ENCODE results near the gene POLR1A.
"Not testable (repeated sequence)": the region's sequence is repeated elsewhere in the genome, so short reads cannot be mapped to it uniquely, and the experiment has no call there.

Gene POLR1A

DNA sequence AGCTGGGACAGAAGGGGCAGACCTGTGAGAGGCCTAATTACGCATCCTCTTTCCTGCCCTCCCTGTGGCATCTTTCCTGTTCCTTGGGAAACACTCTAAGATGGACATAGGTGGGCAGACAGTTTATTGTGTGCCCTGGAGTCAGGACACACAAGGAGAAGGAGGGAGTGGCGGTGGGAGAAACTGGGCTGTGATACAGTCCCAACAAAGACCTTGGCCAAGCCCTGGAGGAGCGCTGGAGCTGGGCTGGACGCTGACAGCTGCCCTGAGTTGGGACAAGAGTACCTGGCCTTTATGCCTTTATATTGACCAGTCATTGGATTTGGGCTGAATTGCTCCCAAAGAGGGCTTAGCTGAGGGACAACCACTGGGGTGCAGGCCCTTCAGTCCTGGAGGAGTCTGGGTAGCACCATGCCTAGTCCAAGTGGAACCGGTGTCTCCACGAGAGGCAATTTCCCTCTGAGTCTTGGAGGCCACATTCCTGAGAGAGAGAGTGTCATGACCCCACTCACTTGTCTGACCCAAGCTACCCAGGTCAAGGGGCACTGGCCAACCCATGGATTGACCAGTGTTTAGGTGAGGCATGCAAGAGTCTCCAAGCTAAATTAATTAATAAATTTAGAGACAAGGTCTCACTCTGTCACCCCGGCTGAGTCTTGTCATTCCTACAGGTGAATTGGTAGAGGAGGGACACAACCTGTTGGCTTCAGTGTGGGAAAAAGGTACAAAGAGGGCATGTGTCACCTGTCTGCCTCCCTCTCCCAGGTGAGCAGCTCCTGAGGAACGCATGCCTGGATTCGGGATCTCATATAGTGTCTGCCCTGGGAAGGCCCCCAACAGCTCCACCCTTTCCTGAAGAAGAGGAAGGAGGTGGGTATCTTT, 109.8 kb downstream of the POLR1A start:
- DNase-seq: no peak

DNA sequence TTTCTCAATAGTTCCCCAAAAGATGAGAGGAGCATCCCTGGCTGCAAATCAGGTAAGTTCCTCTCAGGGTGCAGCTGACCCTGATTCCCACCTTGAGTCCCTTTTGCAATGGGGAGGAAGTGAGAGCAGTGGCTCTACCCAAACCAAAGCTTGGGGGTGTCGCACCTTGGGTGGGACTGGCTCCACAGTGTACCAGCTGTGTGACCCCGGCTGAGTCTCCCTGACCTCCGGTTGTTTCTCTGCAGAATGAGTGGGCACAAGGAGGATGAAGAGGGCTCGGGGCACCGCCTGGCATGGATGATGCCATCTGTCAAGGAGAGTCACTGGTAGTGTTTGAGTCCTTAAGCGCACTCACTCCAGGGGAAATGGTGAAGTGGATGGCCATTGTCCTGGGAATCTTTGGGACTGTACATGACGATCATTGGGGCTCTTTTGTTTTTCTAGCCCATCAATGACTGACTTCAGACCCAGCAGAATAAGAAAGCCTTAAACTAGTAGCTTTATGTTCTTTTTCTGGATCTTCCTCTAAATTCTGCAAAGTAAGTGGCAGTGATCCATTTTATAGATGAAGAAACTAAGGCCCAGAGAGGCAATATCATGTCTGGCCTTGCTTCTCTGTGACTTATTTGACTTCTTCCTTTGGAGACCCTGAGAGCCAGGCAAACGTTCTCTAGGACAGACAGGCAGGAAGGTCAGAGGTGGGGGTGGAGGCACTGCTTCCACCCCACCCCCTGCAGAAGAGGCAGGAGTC, 110.6 kb downstream of the POLR1A start:
- DNase-seq: no peak

DNA sequence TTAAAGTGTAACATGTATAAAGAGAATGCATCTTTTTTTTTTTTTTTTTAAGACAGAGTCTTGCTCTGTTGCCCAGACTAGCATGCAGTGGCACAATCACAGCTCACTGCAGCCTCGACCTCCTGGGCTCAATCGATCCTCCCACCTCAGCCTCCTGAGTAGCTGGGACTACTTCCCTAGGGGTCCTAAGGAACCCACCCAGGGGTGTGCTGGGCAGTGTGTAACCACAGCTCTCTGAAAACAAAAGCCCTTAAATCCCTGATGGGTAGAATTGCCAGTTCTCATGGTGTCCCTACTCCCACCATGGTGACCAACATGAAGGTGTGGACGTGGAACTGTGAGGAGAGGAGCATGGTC, 111.3 kb downstream of the POLR1A start:
- no peak for DNase-seq

DNA sequence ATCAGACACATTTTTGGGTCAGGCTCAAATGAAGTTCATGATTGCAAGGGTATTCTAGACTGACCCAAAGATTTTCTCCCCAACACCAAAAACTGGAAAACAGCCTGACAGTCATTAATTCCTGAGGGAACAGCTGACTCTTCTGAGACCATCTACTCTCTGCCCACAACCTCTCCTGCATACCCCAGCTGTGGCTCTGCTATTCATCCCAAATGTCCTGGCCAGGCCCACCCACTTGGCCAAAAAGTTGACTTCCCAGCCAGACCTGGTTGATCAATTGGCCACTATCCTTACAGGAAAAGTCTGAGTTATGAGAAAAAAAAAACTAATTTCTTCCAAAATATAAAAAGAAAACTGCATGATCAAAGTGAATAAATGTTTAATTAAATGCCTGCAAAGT, 113.1 kb downstream of the POLR1A start:
- DNase-seq: no peak

DNA sequence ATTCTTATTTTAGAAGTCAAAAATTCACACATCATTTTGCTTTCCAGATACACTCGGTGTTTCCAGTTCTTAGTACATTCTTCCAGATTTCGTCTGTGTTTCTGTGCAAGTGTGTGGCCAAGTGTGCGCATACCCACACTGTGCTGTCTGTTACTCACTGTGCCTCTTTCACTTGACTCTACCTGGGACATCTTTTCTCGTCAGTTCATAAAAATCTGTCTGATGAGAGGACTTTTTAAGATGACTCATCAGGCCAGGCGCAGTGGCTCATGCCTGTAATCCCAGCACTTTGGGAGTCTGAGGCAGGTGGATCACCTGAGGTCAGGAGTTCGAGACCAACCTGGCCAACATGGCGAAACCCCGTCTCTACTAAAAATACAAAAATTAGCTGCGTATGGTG, 113.6 kb downstream of the POLR1A start:
- not testable (repeated sequence) for DNase-seq

DNA sequence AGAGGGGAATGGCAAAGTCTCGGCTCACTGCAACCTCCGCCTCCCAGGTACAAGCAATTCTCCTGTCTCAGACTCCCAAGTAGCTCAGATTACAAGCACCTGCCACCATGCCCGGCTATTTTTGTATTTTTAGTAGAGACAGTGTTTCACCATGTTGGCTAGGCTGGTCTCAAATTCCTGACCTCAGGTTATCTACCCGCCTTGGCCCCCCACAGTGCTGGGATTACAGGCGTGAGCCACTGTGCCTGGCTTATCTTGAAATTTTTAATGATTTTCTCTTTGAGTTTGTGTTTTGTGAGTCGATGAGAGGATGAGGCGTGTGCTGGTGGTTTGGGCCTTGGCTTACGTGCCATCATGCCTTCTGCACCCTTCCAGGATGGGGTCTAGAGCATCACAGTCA, 115.6 kb downstream of the POLR1A start:
- DNase-seq: no peak

DNA sequence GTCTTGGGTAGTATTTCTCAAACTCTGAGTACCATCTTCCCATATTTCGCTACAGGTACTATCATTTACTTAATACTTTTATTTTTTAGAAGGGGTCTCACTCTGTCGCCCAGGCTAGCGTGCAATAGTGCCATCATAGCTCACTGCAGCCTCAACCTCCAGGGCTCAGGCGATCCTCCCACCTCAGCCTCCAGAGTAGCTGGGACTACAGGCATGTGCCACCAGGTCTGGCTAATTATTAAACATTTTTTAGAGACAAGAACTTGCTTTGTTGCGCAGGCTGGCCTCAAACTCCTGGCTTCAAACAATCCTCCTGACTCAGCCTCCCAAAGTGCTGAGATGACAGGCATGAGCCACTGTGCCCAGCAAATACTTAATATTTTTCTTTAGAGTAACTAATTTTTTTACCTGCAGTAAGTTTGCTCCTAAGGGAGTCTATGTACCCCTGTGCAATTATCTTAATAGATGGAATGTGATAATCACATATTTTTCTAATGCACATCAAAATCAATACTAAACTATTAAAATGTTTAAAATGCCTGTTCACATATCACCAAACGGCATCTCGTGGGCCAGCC, 116.3 kb downstream of the POLR1A start:
- DNase-seq: no peak

DNA sequence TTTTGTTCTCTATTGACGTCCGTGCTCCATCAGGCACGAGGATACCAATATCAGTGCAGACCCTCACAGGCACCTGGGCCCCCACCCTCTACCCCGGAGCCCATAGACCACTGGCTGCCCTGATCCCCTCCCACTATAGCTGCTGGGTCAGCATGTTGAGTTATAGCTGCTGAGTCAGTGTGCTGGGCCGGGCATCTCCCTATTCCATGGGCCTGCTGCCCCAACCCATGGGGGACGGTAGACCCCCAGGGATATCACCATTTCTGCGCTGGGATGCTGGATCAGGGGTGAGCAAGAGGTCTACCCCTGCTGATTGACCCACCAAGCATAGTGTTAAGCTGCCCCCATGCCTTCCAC, 116.8 kb downstream of the POLR1A start:
- no peak for DNase-seq

DNA sequence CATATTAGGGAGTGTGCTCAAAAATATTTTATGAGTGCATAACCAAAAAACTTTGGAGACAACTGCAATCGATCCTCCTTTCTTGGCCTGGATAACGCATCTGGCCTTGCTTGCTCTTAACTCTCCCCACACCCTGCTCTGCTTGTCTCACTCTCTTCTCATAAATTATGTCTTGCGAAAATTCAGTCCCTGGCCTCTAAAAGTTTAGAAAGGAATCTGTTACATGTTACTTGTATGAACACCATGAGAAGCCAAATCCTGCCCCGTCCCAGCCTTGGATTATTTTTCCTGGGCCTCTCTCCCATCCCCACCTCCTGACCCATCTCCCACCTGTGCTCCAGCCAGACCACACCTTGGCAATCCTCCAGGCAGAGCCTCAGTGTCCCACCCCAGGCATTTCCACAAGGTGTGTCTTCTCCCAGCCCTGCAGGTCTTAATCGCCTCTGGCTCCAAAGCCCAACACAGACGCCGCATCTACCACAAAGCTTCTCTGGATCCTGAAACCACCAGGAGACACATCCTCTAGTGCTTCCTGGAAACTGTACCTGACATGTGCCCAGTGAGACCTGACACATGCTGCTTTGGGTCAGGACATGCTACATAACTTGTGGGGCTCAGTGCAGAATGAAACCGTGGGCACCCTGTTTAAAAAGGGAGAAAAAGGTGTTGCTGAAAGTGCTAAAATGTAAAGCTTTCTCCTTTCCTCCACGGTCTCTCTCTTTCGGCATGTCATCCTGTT, 117.3 kb downstream of the POLR1A start:
- DNase-seq: no peak

DNA sequence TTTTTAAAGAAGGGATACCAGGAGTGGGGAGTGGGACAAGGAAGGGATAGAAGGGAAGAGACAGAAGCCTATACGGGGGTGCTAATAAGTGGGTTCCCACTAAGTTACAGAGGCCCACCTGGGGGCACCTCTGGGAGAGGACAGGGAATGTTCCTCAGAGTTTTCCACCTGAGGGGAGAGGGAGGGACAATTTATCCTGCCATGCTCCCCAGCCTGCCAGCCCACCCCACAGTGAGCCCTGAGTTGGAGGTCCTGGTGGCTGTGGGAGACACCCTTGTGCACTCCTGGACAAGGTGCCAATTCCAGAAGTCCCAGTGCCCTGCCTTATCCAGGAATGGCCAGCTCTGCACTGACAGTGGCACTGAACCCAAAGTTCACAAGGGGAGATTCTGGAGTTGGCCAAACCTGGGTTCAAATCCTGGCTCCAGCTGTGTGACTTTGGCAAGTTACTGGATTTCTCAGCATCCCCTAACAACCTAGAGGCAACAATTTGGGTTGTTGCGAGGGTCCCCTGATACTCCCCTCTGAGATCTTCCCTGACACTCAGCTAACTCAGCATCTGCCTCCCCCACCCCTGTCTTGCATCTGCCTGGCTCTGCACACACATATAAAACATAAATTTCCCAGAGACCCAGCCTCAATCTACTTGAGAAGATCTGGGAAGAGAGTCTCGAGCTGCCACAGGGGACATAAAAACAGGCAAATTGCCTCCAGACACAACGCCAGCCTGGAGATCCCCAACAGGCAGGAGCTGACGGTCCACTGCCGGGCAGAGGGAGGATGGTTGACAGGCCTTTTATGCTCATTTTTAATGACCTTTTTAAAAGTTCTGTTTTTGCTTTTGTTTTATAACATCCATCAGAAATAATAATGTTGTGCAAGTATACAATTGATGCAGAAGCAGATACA, 118.2 kb downstream of the POLR1A start:
- no peak for DNase-seq

DNA sequence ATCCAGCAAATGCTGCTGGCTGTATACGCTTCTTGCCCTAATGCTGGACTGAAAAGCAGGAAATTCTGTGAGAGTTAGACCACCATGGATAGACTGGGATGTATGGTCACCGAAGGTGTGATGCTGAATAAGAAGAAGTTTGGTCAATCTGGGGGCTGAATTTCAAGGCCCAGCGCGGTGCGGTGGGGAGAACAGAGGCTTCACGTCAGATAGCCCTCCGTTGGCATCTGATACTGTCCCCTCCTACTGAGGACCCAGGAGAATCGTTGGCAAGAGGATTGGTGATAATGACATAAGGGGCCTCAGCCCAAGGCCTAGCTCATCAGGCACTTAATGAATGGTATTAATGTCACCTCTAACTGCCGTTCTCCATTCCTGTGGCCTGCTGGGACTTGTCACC, 119.6 kb downstream of the POLR1A start:
- DNase-seq: no peak

DNA sequence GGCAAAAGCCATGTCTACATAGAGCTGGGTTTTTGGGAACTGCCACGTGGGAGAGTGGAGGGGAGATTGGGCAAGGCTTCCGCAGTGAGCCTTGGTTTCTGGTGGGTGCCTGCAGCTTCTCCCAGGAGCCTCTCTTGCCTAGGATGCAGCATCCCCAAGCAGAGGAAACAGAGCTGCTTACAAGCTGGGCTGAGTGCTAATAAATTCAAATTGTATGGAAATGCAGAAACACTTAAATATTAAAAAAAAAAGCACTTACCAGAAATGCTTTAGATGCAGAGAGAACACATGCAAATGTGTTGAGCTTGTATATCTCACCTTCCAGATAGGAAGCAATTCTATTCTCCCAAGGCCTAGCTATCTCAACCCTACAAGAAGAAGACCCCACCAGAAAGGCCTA, 120.9 kb downstream of the POLR1A start:
- DNase-seq: no peak

DNA sequence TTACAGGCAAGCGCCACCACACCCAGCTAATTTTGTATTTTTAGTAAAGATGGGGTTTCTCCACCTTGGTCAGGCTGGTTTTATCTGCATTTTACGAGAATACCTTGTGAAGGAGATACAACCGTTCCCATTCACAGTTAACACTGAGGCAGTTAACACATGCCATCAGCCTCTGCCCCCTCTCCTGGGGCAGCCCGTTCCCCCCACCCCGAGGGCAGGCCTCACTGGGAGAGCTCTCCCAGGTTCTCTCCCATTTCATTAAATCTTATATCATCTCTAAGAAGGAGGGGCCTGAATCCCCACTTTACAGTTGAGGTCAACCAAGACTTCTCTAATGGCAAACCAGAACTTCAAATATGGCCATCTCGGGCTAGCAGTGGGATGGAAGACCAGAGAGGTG, 121.9 kb downstream of the POLR1A start:
- no peak for DNase-seq

DNA sequence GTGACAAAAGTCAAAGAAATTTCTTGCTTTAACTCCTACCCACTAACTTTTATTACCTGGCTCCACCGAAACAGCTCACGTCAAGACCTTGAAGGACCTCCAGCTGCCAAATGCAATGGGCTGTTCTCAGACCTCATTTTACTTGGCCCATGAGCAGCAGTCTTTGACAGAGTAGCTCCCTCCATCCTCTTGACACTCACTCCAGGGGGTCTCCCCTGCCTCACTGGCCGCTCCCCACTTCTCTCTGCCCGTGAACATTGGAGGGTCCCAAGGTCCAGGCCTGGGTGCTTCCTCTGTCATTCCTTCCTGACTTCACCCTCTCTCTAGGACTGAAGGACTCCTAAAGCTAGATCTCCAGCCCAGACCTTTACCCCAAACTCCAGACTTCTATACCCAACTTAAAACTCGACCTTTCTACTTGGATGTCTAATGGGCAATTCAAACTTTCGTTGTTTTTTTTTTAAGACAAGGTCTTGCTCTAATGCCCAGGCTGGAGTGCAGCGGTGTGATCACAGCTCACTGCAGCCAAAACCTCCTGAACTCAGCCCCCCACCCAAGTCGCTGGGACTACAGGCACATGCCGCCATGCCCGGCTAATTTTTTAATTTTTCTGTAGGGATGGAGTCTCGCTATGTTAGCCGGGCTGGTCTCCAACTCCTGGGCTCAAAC, 124.0 kb downstream of the POLR1A start:
- DNase-seq: no peak

DNA sequence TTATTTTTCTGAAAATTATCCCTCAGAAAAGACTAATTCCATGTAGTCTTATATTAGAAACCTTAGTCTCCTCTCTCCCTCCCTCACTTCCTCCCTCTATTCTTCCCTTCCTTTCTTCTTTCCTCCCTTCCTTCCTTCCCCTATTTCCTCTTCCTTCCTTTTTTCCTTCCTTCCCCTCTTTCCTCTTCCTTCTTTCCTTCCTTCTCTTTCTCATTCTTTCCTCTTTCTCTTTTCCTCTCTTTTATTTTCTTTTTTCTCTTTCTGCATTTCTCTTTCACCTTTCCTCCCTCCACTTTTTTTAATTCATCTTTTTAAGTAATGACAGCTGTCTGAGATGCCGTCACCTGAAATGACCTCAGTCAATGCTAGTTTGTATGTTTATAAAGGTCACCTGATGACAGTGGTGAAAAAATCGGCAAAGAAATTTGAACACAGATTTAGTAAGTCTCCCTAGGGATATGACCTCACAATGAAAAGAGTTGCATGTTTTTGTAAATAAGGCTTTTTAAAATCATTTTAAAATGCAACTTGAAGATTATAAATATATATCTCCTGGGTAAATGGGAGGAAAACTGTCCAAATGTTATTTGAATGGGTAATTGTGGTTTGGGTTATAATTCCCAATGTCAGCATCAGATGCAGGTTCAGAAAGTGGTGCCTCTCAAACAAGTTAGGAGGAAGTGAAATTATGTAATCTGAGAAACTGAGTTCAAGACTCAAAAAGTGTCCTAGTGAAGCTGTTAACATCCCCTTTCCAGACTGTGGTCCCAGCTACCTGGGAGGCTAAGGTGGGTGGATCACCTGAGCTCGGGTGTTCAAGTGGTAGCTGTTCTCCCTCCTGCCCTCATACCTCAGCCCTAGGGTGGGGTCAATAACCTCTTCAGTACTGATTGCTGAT, 126.6 kb downstream of the POLR1A start:
- no peak for DNase-seq

DNA sequence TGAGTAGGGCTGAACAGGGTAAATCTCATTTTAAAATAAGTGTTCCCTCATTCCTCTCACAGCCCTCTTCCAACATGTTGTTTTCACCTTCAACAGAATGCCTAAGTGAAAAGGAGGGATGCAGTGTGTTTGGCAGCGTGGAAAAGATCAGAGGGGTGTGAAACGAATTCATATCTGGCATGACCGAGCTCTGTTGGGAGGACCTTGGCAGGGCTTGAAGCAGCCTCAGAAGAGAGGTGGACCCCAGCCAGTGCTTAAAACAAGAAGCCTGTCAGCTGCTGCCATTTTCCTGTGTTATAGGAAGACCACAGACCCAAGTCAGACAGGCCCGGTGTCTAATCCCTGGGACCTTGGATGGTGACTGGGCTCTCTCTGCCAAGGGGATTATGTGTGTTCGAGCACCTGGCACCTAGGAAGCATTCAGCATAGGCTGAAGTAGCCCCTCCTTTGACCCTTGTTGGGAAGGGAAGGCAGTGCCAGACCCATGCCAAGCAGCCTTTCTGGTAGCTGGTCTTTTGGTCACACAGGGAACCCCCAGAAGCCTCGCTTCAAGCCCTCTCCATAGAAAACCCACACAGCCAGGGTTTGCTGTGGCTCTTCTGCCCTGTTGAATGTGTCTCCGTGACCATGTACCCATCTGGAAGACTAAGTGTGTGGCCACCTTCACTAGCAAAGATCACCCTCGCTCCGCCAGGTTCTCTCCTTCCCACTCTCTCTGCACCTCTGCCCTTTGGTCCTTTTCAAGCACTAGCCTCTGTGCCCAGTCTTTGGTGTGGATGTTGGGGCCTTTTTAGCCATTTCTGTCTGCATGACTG, 129.4 kb downstream of the POLR1A start:
- DNase-seq: no peak

DNA sequence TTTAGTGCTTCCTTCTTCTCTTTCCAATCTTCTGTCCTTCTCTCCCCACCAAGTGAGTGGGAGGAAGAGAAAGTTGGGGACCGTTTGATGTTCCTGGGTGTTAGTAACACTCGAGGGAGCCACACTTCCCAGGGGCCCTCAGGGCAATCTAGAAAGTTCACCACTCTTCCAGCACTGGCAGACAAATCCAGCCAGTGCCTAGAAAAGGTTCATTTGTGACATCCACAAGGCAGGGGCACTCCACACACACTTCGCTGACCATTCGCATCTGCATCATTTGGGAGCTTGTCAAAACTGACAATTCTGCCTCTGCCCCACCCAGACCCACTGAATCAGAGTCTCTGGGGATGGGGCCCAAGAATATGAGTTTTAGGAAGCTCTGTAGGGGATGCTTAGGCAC, 130.1 kb downstream of the POLR1A start:
- no peak for DNase-seq

DNA sequence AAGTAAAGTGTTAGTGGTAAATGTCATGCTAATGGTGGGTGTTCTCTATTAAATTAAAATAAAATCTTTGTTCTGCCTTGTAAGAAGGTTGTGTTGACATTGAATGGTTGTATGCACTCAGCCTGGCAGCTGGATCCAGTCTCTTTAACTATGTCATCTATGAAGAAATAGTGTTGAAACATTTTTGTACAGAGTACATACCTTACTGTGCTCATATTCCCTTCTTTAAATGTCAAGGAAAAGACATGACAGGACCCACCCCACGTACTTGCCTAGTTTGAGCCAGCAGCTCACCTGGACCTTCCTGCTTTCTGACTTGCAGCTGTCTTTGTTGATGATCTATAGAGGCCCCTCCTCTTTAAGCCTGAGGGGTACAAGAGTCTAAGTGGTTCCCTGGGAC, 131.3 kb downstream of the POLR1A start:
- no peak for DNase-seq

DNA sequence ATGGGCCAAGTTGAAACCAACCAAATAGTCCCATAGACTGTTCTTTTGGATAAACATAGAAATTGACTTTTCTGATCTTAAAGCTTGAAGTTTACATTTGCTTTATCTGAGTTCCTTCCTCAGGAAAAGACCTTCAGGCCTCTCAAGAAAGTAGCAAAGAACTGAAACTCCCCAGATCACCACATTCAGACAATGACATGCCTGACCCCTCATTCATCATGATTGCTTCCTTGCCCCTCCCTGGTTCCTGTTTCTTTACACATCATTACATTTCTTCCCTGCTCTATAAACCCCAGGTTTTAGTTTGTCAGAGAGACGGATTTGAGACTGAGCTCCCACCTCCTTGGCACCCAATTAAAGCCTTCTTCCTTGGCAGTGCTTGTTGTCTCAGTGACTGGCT, 133.3 kb downstream of the POLR1A start:
- DNase-seq: no peak

DNA sequence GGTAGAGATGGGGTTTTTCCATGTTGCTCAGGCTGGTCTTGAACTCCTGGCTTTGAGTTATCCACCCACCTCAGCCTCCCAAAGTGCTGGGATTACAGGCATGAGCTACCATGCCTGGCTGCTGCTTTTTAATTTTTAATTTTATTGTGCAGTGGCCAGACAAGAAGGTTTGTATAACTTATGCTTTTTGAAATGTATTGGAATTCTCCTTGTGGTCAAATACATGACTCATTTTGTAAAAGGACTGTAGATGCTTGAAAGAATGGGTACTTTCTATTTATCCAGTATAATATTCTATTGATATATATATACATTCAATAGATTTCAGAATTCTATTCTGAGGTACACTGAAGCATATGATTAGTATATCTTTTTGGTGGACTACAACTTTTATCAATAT, 134.3 kb downstream of the POLR1A start:
- no peak for DNase-seq
